Endothelial cell (in vitro differentiated cells): ENCODE measurements around the gene DNAH17. TPM values are rescaled to one million over a fixed set of nuclear protein-coding genes. Genes with fewer than 3 reads are reported as not detected.

Source experiments
- DNase-seq: peaks from one replicate; pipeline ENCODE4 v3.0.0; 2021; ENCODE audit warnings: low spot score
- H3K27ac Mint-ChIP-seq: one replicate; pipeline ENCODE4 v1.8.0; 2021; ENCODE audit warnings: mixed read lengths, inconsistent platforms; ENCODE audit not compliant: unreplicated experiment
- H3K27me3 Mint-ChIP-seq: one replicate; pipeline ENCODE4 v1.8.0; 2021; ENCODE audit warnings: mild to moderate bottlenecking, moderate library complexity, mixed read lengths, inconsistent platforms; ENCODE audit not compliant: unreplicated experiment
- H3K36me3 Mint-ChIP-seq: one replicate; pipeline ENCODE4 v1.8.0; 2021; ENCODE audit warnings: mild to moderate bottlenecking, low read depth, mixed read lengths, inconsistent platforms; ENCODE audit not compliant: unreplicated experiment
- H3K4me1 Mint-ChIP-seq: one replicate; pipeline ENCODE4 v1.8.0; 2021; ENCODE audit warnings: mild to moderate bottlenecking, mixed read lengths, inconsistent platforms; ENCODE audit not compliant: unreplicated experiment
- H3K4me3 Mint-ChIP-seq: one replicate; pipeline ENCODE4 v1.8.0; 2021; ENCODE audit warnings: mild to moderate bottlenecking, mixed read lengths, inconsistent platforms; ENCODE audit not compliant: unreplicated experiment
- H3K9me3 Mint-ChIP-seq: one replicate; pipeline ENCODE4 v1.8.0; 2021; ENCODE audit warnings: mixed read lengths, inconsistent platforms; ENCODE audit not compliant: unreplicated experiment
- CTCF ChIP-seq: fragments of 200-600 bp; sonication (generic); IDR thresholded peaks from one replicate; pipeline ENCODE4 v1.5.0; 2021; ENCODE audit warnings: antibody characterized with exemption; ENCODE audit not compliant: unreplicated experiment
- total RNA-seq: library from RNA; stranded (reverse); fragmentation: NEBNext Ultra II Directional; extraction: Animal tissue kit (Norgen Biotek cat#: 25700); gene quantifications from one replicate; pipeline ENCODE4 v1.2.1, GENCODE V29; 2021; ENCODE audit not compliant: unreplicated experiment

The DNAH17 gene
- total RNA-seq, 1 donor from 2014 or later = 1.0 TPM

- Mint-ChIP-seq H3K27me3 (peaks cover 3% of the 10 kb centered on the region), H3K9me3 (no peaks in the 10 kb centered on the region), H3K4me3 (peak overlapping the region; percentile 74), H3K36me3 (no peaks in the 10 kb centered on the region), H3K27ac (peak overlapping the region; percentile 100), H3K4me1 (peaks cover 55% of the 10 kb centered on the region)
- no peak for TF ChIP-seq CTCF
- DNase-seq = peak; percentile 72
These were observed 202.4 kb downstream of the DNAH17 start for GRCh38 chr17:78374631-78375274.

GRCh38 chr17:78374189-78374588, 203.0 kb downstream of the DNAH17 start:
- H3K36me3 Mint-ChIP-seq = no peaks in the 10 kb centered on the region
- H3K27ac Mint-ChIP-seq = peak overlapping the region; percentile 100

More at GRCh38 chr17:78374189-78374588, 203.0 kb downstream of the DNAH17 start:
- Mint-ChIP-seq H3K27me3 (peaks cover 3% of the 10 kb centered on the region), H3K9me3 (no peaks in the 10 kb centered on the region), H3K4me1 (peaks cover 53% of the 10 kb centered on the region), H3K4me3 (peak overlapping the region; percentile 74)
- no peak for DNase-seq
- no peak for TF ChIP-seq CTCF

Other genes with a start within 250 kb of the DNAH17 start
- gene SOCS3, start 217.3 kb downstream of the DNAH17 start, total RNA-seq = 30.2 TPM
- gene PGS1, start 198.7 kb downstream of the DNAH17 start, total RNA-seq = 85.5 TPM
- 73.3 TPM for gene CYTH1, start 204.9 kb upstream of the DNAH17 start, total RNA-seq